IMR-90 (cell line): ENCODE measurements around the gene MYH9. TPM values are rescaled to one million over a fixed set of nuclear protein-coding genes. Genes with fewer than 3 reads are reported as not detected.

ENCODE experiments used
- ATAC-seq: fragments of 200-7000 bp; cut with Tn5 transposase; 2 replicates; pipeline ENCODE4 v1.9.1; 2020; ENCODE audit warnings: low read depth, mild to moderate bottlenecking, moderate library complexity
- BruUV-seq: library from RNA; stranded (reverse); fragments of 400-500 nt; replicated peaks from 2 replicates; lab custom pipeline; 2021; lab: Mats Ljungman, UMichigan
- CTCF ChIA-PET: fragments of 300-600 bp; formaldehyde crosslinking; extraction: SDS; loops from one replicate; lab custom pipeline; 2021; ENCODE audit warnings: antibody characterized with exemption; lab: Yijun Ruan, JAX
- POLR2A ChIA-PET: fragments of 300-600 bp; sonication (Branson Sonifier 250); formaldehyde crosslinking; loops from one replicate; lab custom pipeline; 2022; ENCODE audit warnings: antibody characterized with exemption; ENCODE audit not compliant: unreplicated experiment; lab: Charles Lee
- DNase-seq: peaks from one replicate; pipeline ENCODE4 v3.0.0; 2013
- H2AFZ ChIP-seq: replicated peaks from 2 replicates; pipeline ENCODE3; 2013; ENCODE audit warnings: low read length, mild to moderate bottlenecking; ENCODE audit not compliant: poor library complexity
- H2AK5ac ChIP-seq: 2 replicates; pipeline ENCODE4 v1.6.1; 2013; ENCODE audit warnings: low read depth, low read length, inconsistent platforms
- H2AK9ac ChIP-seq: replicated peaks from 2 replicates; pipeline ENCODE3; 2013; ENCODE audit warnings: mild to moderate bottlenecking, low read depth, low read length, moderate library complexity; ENCODE audit not compliant: poor library complexity
- H2BK120ac ChIP-seq: 2 replicates; pipeline ENCODE4 v1.6.1; 2013; ENCODE audit warnings: low read depth, low read length, inconsistent platforms
- H2BK15ac ChIP-seq: 3 replicates; pipeline ENCODE4 v1.6.1; 2013; ENCODE audit warnings: low read depth, low read length, inconsistent platforms
- H2BK20ac ChIP-seq: 2 replicates; pipeline ENCODE4 v1.6.1; 2013; ENCODE audit warnings: low read depth, mild to moderate bottlenecking, inconsistent platforms, low read length, moderate library complexity
- H2BK5ac ChIP-seq: 2 replicates; pipeline ENCODE4 v1.6.1; 2013; ENCODE audit warnings: mild to moderate bottlenecking, low read depth, low read length, inconsistent platforms; ENCODE audit not compliant: poor library complexity, severe bottlenecking
- H3K14ac ChIP-seq: replicated peaks from 2 replicates; pipeline ENCODE4 v1.6.1; 2013; ENCODE audit warnings: low read depth, low read length, inconsistent platforms
- H3K18ac ChIP-seq: 2 replicates; pipeline ENCODE4 v1.6.1; 2013; ENCODE audit warnings: low read depth, low read length, control low read depth
- H3K23ac ChIP-seq: 2 replicates; pipeline ENCODE4 v1.6.1; 2013; ENCODE audit warnings: low read depth, low read length, inconsistent platforms
- H3K27ac ChIP-seq: 2 replicates; pipeline ENCODE4 v1.5.1; 2013; ENCODE audit warnings: mild to moderate bottlenecking, control low read depth, low read length; ENCODE audit not compliant: insufficient read depth
- H3K27me3 ChIP-seq: 2 replicates; pipeline ENCODE4 v1.6.1; 2013; ENCODE audit warnings: low read length; ENCODE audit not compliant: control insufficient read depth, insufficient read depth
- H3K36me3 ChIP-seq: 2 replicates; pipeline ENCODE4 v1.6.1; 2013; ENCODE audit warnings: low read length, mixed read lengths; ENCODE audit not compliant: control insufficient read depth, insufficient read depth
- H3K4ac ChIP-seq: 2 replicates; pipeline ENCODE4 v1.6.1; 2013; ENCODE audit warnings: low read depth, low read length, inconsistent platforms
- H3K4me1 ChIP-seq: 2 replicates; pipeline ENCODE4 v1.6.1; 2013; ENCODE audit warnings: low read length, mixed read lengths; ENCODE audit not compliant: control insufficient read depth, insufficient read depth
- H3K4me2 ChIP-seq: 2 replicates; pipeline ENCODE4 v1.6.1; 2013; ENCODE audit warnings: low read depth, mild to moderate bottlenecking, control low read depth, low read length, moderate library complexity
- H3K4me3 ChIP-seq: 2 replicates; pipeline ENCODE4 v1.5.1; 2013; ENCODE audit warnings: low read depth, mild to moderate bottlenecking, control low read depth, low read length, moderate library complexity; ENCODE audit not compliant: insufficient read depth
- H3K56ac ChIP-seq: 2 replicates; pipeline ENCODE4 v1.6.1; 2013; ENCODE audit warnings: low read length, inconsistent platforms; ENCODE audit not compliant: insufficient read depth; ENCODE audit errors: extremely low read depth
- H3K79me1 ChIP-seq, 2 experiments: 2 replicates each; pipeline ENCODE4 v1.6.1; 2013; ENCODE audit warnings: low read length in 2 of 2, inconsistent platforms in 1 of 2, low read depth in 1 of 2
- H3K9ac ChIP-seq: 2 replicates; pipeline ENCODE4 v1.6.1; 2013; ENCODE audit warnings: low read depth, low read length, control low read depth
- H3K9me1 ChIP-seq: 2 replicates; pipeline ENCODE4 v1.6.1; 2013; ENCODE audit warnings: low read length, inconsistent platforms; ENCODE audit not compliant: insufficient read depth
- H3K9me3 ChIP-seq: 2 replicates; pipeline ENCODE4 v1.6.1; 2013; ENCODE audit warnings: low read length; ENCODE audit not compliant: control insufficient read depth, insufficient read depth
- H4K20me1 ChIP-seq: 2 replicates; pipeline ENCODE4 v1.6.1; 2013; ENCODE audit warnings: low read length, inconsistent platforms; ENCODE audit not compliant: insufficient read depth
- H4K5ac ChIP-seq: 2 replicates; pipeline ENCODE4 v1.6.1; 2013; ENCODE audit warnings: mild to moderate bottlenecking, low read depth, low read length, control low read depth
- H4K8ac ChIP-seq, 2 experiments: 2 replicates each; pipeline ENCODE4 v1.6.1; 2013; ENCODE audit warnings: low read depth in 2 of 2, low read length in 2 of 2, control low read depth in 1 of 2, inconsistent platforms in 1 of 2
- H4K91ac ChIP-seq: 2 replicates; pipeline ENCODE4 v1.6.1; 2013; ENCODE audit warnings: low read depth, low read length, inconsistent platforms; ENCODE audit not compliant: insufficient read depth
- BHLHE40 ChIP-seq: fragments of 150-350 bp; IDR thresholded peaks from 2 replicates; pipeline ENCODE4 v1.6.1; 2016; ENCODE audit warnings: mild to moderate bottlenecking, low read depth, low read length
- CEBPB ChIP-seq: IDR thresholded peaks from 2 replicates; pipeline ENCODE4 v1.6.1; 2012; ENCODE audit warnings: low read depth, low read length, improper control_type of control experiment
- CHD1 ChIP-seq: IDR thresholded peaks from 2 replicates; pipeline ENCODE4 v1.6.1; 2012; ENCODE audit warnings: low read depth, low read length, improper control_type of control experiment
- ELK1 ChIP-seq: fragments of 150-350 bp; IDR thresholded peaks from 2 replicates; pipeline ENCODE4 v1.6.1; 2016; ENCODE audit warnings: low read depth, mild to moderate bottlenecking, low read length, moderate library complexity, borderline replicate concordance
- FOS ChIP-seq: fragments of 150-350 bp; IDR thresholded peaks from 2 replicates; pipeline ENCODE4 v1.6.1; 2016; ENCODE audit warnings: low read depth, low read length
- MAFK ChIP-seq: IDR thresholded peaks from 2 replicates; pipeline ENCODE4 v1.6.1; 2012; ENCODE audit warnings: low read depth, low read length, improper control_type of control experiment
- MXI1 ChIP-seq: IDR thresholded peaks from 2 replicates; pipeline ENCODE4 v1.6.1; 2012; ENCODE audit warnings: low read depth, mild to moderate bottlenecking, low read length, moderate library complexity, borderline replicate concordance
- POLR2A ChIP-seq: IDR thresholded peaks from 2 replicates; pipeline ENCODE4 v1.6.1; 2012; ENCODE audit warnings: mild to moderate bottlenecking, low read depth, low read length
- RAD21 ChIP-seq: IDR thresholded peaks from 2 replicates; pipeline ENCODE4 v1.6.1; 2012; ENCODE audit warnings: low read length, improper control_type of control experiment
- RFX5 ChIP-seq: IDR thresholded peaks from 2 replicates; pipeline ENCODE4 v1.8.0; 2012; ENCODE audit warnings: low read depth, mild to moderate bottlenecking, low read length, moderate library complexity
- SMC3 ChIP-seq: fragments of 150-350 bp; IDR thresholded peaks from 2 replicates; pipeline ENCODE4 v1.6.1; 2016; ENCODE audit warnings: low read depth, mild to moderate bottlenecking, antibody characterized with exemption, low read length, moderate library complexity
- USF2 ChIP-seq: fragments of 150-350 bp; IDR thresholded peaks from 2 replicates; pipeline ENCODE4 v1.6.1; 2017; ENCODE audit warnings: mild to moderate bottlenecking, antibody characterized with exemption, low read length, low read depth
- WGBS, 2 experiments: methylation state at CpG; one replicate each; pipeline versions ENCODE4 v1.1.5 to v1.1.7; 2013; ENCODE audit warnings: missing lambda C conversion rate in 2 of 2; ENCODE audit not compliant: insufficient read length in 1 of 2; ENCODE audit errors: extremely low coverage in 2 of 2; 5-methylcytosine and 5-hydroxymethylcytosine counted together
- dilution Hi-C: fragments of 300-500 bp; cut with HindIII; formaldehyde crosslinking; loops from one replicate; pipeline ENCODE4 v1.14.3; 2018; ENCODE audit warnings: low sequenced_read_pairs; ENCODE audit not compliant: unreplicated experiment
- in situ Hi-C: fragments of 300-500 bp; cut with MboI; formaldehyde crosslinking; loops from 3 replicates; pipeline ENCODE4 v1.14.3; 2019; ENCODE audit warnings: low sequenced_read_pairs, inconsistent platforms, mixed read lengths
- intact Hi-C: fragments of 100-400 bp; cut with micrococcal nuclease; formaldehyde crosslinking; loops from 2 replicates; pipeline ENCODE4 v1.10.0; 2022
- polyA plus RNA-seq, 3 experiments: library from polyadenylated mRNA; depleted of rRNA; stranded (reverse); fragments of >200 nt; gene quantifications; 2 replicates each; pipeline ENCODE4 v1.2.3, GENCODE V29; 2012; ENCODE audit warnings: low replicate concordance in 1 of 3
- total RNA-seq: library from RNA; depleted of rRNA; stranded (reverse); fragments of >200 nt; gene quantifications from 2 replicates; pipeline ENCODE4 v1.2.3, GENCODE V29; 2012

MYH9 gene
- total and polyA plus RNA-seq, 2 of the 4 experiments (the other 2 are of a cell fraction), result 475 to 554 TPM

DNA sequence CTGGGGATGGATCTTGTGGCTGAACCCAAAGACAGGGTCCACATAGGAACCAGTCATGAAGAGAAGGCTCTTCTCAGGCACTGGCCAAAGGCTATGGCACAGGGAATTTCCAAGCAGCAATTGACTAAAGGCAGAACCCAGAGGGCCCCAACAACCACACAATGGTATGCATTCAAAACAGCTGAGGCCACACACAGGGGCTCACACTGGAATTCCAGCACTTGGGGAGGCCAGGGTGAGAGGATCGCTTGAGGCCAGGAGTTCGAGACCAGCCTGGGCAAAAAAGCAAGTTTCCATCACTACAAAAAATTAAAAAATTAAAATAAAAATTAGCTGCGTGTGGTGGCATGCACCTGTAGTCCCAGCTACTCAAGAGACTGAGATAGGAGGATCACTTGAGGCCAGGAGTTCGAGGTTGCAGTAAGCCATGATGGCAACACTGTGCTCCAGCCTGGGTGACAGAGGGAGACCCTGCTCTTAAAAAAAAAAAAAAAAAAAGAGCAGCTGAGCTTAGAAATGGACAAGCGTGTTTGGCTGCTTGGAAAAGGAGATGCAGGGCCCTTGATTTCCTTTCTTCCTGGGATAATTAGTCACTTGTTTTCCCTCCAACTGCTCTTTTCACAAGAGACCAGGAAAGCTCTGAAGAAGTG is 44.6 kb downstream of the MYH9 start (continued):
- TF ChIP-seq RAD21, result no peak

- no peak for TF ChIP-seq BHLHE40
- no peak for TF ChIP-seq SMC3
- no peak for TF ChIP-seq CEBPB
- no peak for TF ChIP-seq RFX5
- no peak for TF ChIP-seq USF2
- TF ChIP-seq ELK1, result no peak
- no peak for TF ChIP-seq FOS
- no peak for TF ChIP-seq MAFK
- no peak for TF ChIP-seq MXI1
- no peak for TF ChIP-seq POLR2A
- no peak for TF ChIP-seq CHD1
- Histone ChIP-seq H3K9me3 (no peaks in the 10 kb centered on the region), H3K4me3 (no peak overlapping the region), H3K4me2 (no peak overlapping the region), H2AK9ac (peak overlapping the region; percentile 26), H4K8ac (peak overlapping the region in 1 of 2 experiments; percentile 17; a peak in 1 of 4 replicates), H3K36me3 (peaks cover 80% of the 10 kb centered on the region), H2BK120ac (no peak overlapping the region), H4K5ac (no peak overlapping the region), H3K9me1 (peaks cover 35% of the 10 kb centered on the region), H3K56ac (no peak overlapping the region), H2BK5ac (peak overlapping the region; percentile 72), H2BK20ac (no peak overlapping the region; the same call in 1 of the 2 replicates), H3K27ac (peak overlapping the region; percentile 12; the same call in 1 of the 2 replicates), H3K4ac (peak overlapping the region; percentile 32; the same call in 1 of the 2 replicates), H3K79me1 (peaks cover 1 to 66% of the 10 kb centered on the region in 2 experiments; a peak in 3 of 4 replicates), H3K18ac (no peak overlapping the region), H3K23ac (peak overlapping the region; percentile 75; the same call in 1 of the 2 replicates), H2AFZ (peak overlapping the region; percentile 15), H3K9ac (no peak overlapping the region; the same call in 1 of the 2 replicates), H2AK5ac (peak overlapping the region; percentile 61; the same call in 1 of the 2 replicates), H4K20me1 (peaks cover 99% of the 10 kb centered on the region), H2BK15ac (no peak overlapping the region; the same call in 2 of the 3 replicates), H4K91ac (no peak overlapping the region), H3K27me3 (no peaks in the 10 kb centered on the region), H3K4me1 (peaks cover 39% of the 10 kb centered on the region), H3K14ac (peak overlapping the region; percentile 55)
- DNase-seq, result no peak
- dilution Hi-C loops (no loop called here), in situ Hi-C loops (no loop called here), intact Hi-C loops (no loop called here)
- POLR2A ChIA-PET, result no interaction called here
- BruUV-seq, result no TSS peak
- CTCF ChIA-PET, result no interaction called here
- WGBS, 2 experiments, result 96% methylated on average over 5 of the region's 10 CpGs; no CpG with 5 or more reads in 1 of the 2 experiments
- ATAC-seq, result no peak
These were observed 46.1 kb downstream of the MYH9 start for GRCh38 chr22:36341640-36342041.
